H1 (cell line): ENCODE measurements around the gene GATA1.

Experiments
- CBX5 ChIP-seq: fragments of 300-800, 300-1000 bp; sonication (generic); IDR thresholded peaks from 2 replicates; pipeline ENCODE4 v1.7.1; 2016; ENCODE audit warnings: antibody characterized with exemption, low read length, low read depth
- CBX8 ChIP-seq: fragments of 300-800, 300-1000 bp; sonication (generic); IDR thresholded peaks from 2 replicates; pipeline ENCODE4 v1.7.1; 2016; ENCODE audit warnings: low read depth, low read length, borderline replicate concordance
- CREB1 ChIP-seq: IDR thresholded peaks from 2 replicates; pipeline ENCODE4 v1.6.1; 2012; ENCODE audit warnings: inconsistent platforms
- CTCF ChIP-seq, 3 experiments: IDR thresholded peaks; 1 replicate in 2 of 3; 2 replicates in 1 of 3; pipeline versions ENCODE4 v1.5.1 to v1.6.1; 2011; ENCODE audit warnings: low read length in 3 of 3, mild to moderate bottlenecking in 3 of 3, inconsistent platforms in 2 of 3, low read depth in 1 of 3, moderate library complexity in 1 of 3; ENCODE audit not compliant: insufficient read depth in 1 of 3; ENCODE audit errors: control extremely low read depth in 1 of 3
- EP300 ChIP-seq, 2 experiments: IDR thresholded peaks; 1 replicate in 1 of 2; 2 replicates in 1 of 2; pipeline ENCODE4 v1.6.1; 2011 to 2012; ENCODE audit warnings: low read depth in 2 of 2, low read length in 2 of 2, mild to moderate bottlenecking in 2 of 2, borderline replicate concordance in 1 of 2, inconsistent platforms in 1 of 2, moderate library complexity in 1 of 2
- KDM1A ChIP-seq: fragments of 200-600, 300-600 bp; sonication (generic); IDR thresholded peaks from 2 replicates; pipeline ENCODE4 v1.7.1; 2016; ENCODE audit warnings: mild to moderate bottlenecking, low read length, borderline replicate concordance
- KDM5A ChIP-seq: fragments of 200-600 bp; IDR thresholded peaks from 2 replicates; pipeline ENCODE4 v1.7.1; 2012; ENCODE audit warnings: mild to moderate bottlenecking, low read length, inconsistent platforms, mixed read lengths
- POLR2A ChIP-seq, 2 experiments: IDR thresholded peaks; 1 replicate in 1 of 2; 2 replicates in 1 of 2; pipeline ENCODE4 v1.6.1; 2011; ENCODE audit warnings: low read depth in 2 of 2, low read length in 2 of 2, mild to moderate bottlenecking in 2 of 2; ENCODE audit errors: control extremely low read depth in 1 of 2
- POLR2AphosphoS5 ChIP-seq: IDR thresholded peaks from 2 replicates; pipeline ENCODE4 v1.6.1; 2011; ENCODE audit warnings: low read depth, low read length
- RAD21 ChIP-seq, 2 experiments: IDR thresholded peaks in 1 of 2; conservative IDR thresholded peaks in 1 of 2; 2 replicates each; pipeline ENCODE4 v1.6.1; 2011; ENCODE audit warnings: low read depth in 2 of 2, low read length in 2 of 2, improper control_type of control experiment in 1 of 2, inconsistent platforms in 1 of 2, mild to moderate bottlenecking in 1 of 2, moderate library complexity in 1 of 2
- RFX5 ChIP-seq: IDR thresholded peaks from 2 replicates; pipeline ENCODE4 v1.6.1; 2011; ENCODE audit warnings: low read depth, low read length, improper control_type of control experiment, borderline replicate concordance
- SIN3A ChIP-seq, 2 experiments: IDR thresholded peaks in 1 of 2; conservative IDR thresholded peaks in 1 of 2; 2 replicates each; pipeline ENCODE4 v1.6.1; 2011 to 2012; ENCODE audit warnings: low read length in 2 of 2, improper control_type of control experiment in 1 of 2, low read depth in 1 of 2, mild to moderate bottlenecking in 1 of 2
- TCF12 ChIP-seq: IDR thresholded peaks from 2 replicates; pipeline ENCODE4 v1.6.1; 2011; ENCODE audit warnings: low read depth, mild to moderate bottlenecking, low read length
- TF ChIP-seq, protein P1 (sequence below): IDR thresholded peaks from 2 replicates; pipeline ENCODE4 v1.6.1; 2012; ENCODE audit warnings: low read length, inconsistent platforms

DNA sequence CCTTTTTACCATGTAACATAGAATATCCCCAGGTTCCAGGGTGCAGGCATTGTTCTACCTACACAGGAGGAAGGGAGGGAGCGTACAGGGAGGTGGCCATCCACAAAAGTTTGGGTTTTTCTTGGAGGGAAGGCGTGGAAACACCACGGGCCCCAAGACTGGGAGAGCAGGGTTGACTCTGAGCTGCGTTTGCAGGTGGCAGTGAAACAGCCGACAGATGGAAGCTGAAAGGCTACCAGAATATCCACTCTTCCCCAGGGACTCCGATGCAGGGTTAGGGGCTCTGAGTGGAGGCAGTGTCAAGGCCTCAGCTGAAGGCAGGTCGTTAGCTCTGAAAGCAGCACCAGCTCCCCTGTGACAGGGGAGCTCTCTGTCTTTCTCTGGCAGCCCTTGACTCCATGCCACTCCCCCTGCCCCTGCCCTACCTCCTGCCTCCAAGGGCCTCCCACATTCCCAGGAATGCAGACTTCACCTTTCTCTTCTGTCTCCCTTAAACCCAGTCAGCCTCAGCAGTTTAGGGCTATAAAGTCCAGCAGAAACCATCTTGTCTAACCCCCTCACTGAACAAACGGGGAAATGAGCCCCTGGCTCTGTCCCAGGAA is 38.9 kb upstream of the GATA1 start:
- TF ChIP-seq POLR2AphosphoS5 (no peak), POLR2A (IDR thresholded peaks at IDR 0.05; ENCODE audit: control extremely low read depth in 1 of 2, low read depth in 2 of 2, low read length in 2 of 2) (no peak), CTCF (IDR thresholded peaks at IDR 0.05; ENCODE audit: control extremely low read depth in 1 of 3, insufficient read depth in 1 of 3, low read depth in 1 of 3, low read length in 3 of 3) (no peak), EP300 (IDR thresholded peaks at IDR 0.05; ENCODE audit: borderline replicate concordance in 1 of 2, low read depth in 2 of 2, low read length in 2 of 2) (no peak), TCF12 (no peak), SIN3A (conservative IDR thresholded peaks at IDR 0.05 in 1 of 2, IDR thresholded peaks at IDR 0.05 in 1 of 2; ENCODE audit: low read depth in 1 of 2, low read length in 2 of 2) (no peak), CBX8 (no peak), KDM1A (no peak), RAD21 (IDR thresholded peaks at IDR 0.05 in 1 of 2, conservative IDR thresholded peaks at IDR 0.05 in 1 of 2; ENCODE audit: low read depth in 2 of 2, low read length in 2 of 2) (no peak), CBX5 (no peak), CREB1 (no peak), RFX5 (no peak), KDM5A (no peak)
- TF ChIP-seq, protein P1, sequence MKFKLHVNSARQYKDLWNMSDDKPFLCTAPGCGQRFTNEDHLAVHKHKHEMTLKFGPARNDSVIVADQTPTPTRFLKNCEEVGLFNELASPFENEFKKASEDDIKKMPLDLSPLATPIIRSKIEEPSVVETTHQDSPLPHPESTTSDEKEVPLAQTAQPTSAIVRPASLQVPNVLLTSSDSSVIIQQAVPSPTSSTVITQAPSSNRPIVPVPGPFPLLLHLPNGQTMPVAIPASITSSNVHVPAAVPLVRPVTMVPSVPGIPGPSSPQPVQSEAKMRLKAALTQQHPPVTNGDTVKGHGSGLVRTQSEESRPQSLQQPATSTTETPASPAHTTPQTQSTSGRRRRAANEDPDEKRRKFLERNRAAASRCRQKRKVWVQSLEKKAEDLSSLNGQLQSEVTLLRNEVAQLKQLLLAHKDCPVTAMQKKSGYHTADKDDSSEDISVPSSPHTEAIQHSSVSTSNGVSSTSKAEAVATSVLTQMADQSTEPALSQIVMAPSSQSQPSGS = no peak
